Central memory CD8-positive, alpha-beta T cell (primary cell): ENCODE measurements around the gene CCDC24.

Source experiments
- ATAC-seq: fragments of 150-1000 bp; cut with Tn5 transposase; replicated peaks from 2 replicates; pipeline ENCODE4 v1.10.0; 2022; ENCODE audit warnings: mild to moderate bottlenecking, moderate FRiP score, moderate number of reproducible peaks; ENCODE audit not compliant: poor library complexity, severe bottlenecking; ENCODE audit errors: extremely low read depth
- DNase-seq, 2 donors: peaks; one replicate each; pipeline ENCODE4 v3.0.0; 2021; ENCODE audit warnings: low spot score in 2 of 2
- H3K27ac Mint-ChIP-seq: one replicate; pipeline ENCODE4 v1.8.0; 2022; ENCODE audit warnings: low read depth, mild to moderate bottlenecking, moderate library complexity, mixed read lengths
- H3K27me3 Mint-ChIP-seq: one replicate; pipeline ENCODE4 v1.8.0; 2022; ENCODE audit warnings: mixed read lengths
- H3K36me3 Mint-ChIP-seq: one replicate; pipeline ENCODE4 v1.8.0; 2022; ENCODE audit warnings: mild to moderate bottlenecking, moderate library complexity, mixed read lengths; ENCODE audit not compliant: insufficient read depth
- H3K4me1 Mint-ChIP-seq: one replicate; pipeline ENCODE4 v1.8.0; 2022; ENCODE audit warnings: mixed read lengths
- H3K4me3 Mint-ChIP-seq: one replicate; pipeline ENCODE4 v1.8.0; 2022; ENCODE audit warnings: mild to moderate bottlenecking, moderate library complexity, mixed read lengths
- H3K9me3 Mint-ChIP-seq: one replicate; pipeline ENCODE4 v1.8.0; 2022; ENCODE audit warnings: mixed read lengths

Gene CCDC24

DNA sequence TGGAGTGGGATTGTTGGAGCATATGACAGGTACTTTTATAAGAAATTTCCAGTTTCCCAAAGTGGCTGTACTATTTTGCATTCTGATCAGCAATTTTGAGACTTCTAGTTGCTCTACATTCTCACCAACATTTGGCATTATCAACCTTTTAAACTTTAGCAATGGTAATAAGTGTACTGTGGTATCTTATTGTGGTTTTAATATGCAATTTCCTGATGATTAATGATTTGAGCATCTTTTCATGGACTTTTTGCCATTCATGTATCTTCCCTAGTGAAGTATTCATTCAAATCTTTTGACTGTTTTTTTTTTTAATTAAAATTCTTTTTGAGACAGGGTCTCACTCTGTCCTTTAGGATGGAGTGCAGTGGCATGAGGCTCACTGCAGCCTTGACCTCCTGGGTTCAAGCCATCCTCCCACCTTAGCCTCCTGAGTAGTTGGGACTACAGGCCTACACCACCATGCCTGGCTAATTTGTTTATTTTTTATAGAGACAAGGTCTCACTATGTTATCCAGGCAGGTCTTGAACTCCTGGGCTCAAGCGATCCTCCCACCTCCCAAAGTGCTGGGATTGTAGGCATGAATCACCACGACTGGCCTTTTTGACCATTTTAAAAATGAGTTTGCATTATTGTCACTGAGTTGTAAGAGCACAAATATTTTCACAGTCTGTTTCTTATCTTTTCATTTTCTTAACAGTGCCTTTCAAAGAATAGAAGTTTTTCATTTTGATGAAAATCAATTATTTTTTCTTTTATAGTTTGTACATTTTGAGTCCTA is 47.7 kb downstream of the CCDC24 start:
- Mint-ChIP-seq H3K4me3 (no peak overlapping the region), H3K4me1 (peaks cover 5% of the 10 kb centered on the region), H3K36me3 (no peaks in the 10 kb centered on the region), H3K27me3 (peaks cover 12% of the 10 kb centered on the region), H3K9me3 (no peaks in the 10 kb centered on the region), H3K27ac (no peak overlapping the region)
- ATAC-seq: no peak
- DNase-seq: no peak

DNA sequence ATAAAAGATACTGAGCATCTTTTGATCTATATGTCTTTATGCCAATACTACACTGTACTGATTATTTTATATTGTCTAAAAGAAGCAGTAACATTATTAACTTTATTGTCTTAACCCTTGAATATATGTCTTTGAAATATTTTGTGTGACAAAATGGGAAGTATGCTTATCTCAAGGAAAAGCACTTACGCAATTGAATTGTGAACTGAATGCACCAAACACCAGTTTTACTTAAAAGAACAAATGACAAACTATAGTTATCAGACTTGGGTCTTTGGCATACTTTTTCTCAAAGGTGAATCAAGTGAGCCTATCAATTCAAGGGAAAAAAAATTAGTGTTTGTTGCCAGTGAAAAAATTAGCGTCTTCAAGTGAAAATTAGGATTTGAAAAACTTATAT is 49.0 kb downstream of the CCDC24 start:
- Mint-ChIP-seq H3K4me3 (no peak overlapping the region), H3K27ac (no peak overlapping the region), H3K9me3 (no peaks in the 10 kb centered on the region), H3K27me3 (peaks cover 16% of the 10 kb centered on the region), H3K36me3 (no peaks in the 10 kb centered on the region), H3K4me1 (peaks cover 5% of the 10 kb centered on the region)
- ATAC-seq: no peak
- no peak for DNase-seq

DNA sequence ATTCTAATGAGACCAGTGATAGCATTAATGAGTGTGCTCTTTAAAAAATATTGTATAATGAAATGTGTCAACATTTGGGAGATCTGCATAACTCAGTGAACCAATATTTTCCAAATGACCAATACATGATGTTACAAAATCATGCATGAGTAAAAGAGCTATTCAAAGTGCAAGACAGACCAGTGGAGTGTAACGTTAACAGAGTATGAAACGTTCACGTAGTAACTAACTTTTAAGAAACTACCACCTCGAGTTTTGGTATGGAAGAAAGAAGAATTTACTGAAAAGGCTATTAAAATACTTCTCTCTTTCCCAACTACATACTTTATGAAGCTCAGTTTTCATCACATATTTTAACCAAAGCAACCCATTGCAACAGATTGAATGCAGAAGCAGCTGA is 49.4 kb downstream of the CCDC24 start:
- no peaks in the 10 kb centered on the region for H3K9me3 Mint-ChIP-seq
- no peak overlapping the region for H3K27ac Mint-ChIP-seq
- H3K27me3 Mint-ChIP-seq: peaks cover 16% of the 10 kb centered on the region
- H3K4me3 Mint-ChIP-seq: no peak overlapping the region
- H3K4me1 Mint-ChIP-seq: peaks cover 5% of the 10 kb centered on the region
- ATAC-seq (no peak), DNase-seq (no peak)
- H3K36me3 Mint-ChIP-seq: no peaks in the 10 kb centered on the region

DNA sequence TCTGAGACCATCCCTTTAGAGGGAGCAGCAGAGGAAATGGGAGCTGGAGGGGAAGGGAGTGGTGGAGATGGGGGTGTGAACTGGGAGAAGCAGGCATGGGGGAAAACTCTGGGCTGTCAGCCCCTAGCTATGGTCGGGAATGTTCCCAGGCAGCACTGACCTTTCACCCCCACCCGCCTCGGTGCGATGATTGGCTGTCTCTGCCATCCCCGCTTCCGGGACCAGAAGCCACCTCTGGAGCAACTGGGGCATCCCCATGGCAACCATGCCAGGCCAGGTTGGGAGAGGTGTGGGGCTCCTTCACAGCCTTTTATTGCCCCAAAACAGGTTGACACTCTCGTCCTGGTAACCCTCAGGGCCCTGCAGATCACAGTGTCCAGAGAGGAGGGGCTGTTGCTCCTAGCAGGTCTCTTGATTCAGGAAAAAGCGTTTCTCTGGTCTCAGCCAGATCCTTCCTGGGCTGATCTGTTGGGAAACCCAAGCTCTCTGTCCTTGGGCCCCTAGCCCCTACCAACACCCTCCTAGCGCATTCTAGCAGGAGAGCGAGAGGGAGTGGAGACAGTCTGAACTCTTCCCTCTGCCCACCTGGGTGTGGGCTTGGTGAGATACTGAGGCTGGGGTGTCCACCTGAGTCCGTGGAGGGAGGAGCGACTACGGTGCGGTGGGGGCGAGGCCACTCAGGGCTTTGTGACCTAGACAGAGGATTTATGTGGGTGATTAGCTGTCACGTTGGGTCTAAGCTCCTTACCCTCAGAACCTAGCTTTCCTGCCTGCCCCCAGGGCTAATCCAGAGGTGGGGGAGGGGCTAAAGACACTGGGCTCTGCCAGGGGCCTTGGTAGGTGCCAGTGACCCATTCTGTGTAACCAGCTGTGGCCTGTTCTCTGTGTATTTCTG is 52.0 kb downstream of the CCDC24 start:
- no peak overlapping the region for H3K27ac Mint-ChIP-seq

DNA sequence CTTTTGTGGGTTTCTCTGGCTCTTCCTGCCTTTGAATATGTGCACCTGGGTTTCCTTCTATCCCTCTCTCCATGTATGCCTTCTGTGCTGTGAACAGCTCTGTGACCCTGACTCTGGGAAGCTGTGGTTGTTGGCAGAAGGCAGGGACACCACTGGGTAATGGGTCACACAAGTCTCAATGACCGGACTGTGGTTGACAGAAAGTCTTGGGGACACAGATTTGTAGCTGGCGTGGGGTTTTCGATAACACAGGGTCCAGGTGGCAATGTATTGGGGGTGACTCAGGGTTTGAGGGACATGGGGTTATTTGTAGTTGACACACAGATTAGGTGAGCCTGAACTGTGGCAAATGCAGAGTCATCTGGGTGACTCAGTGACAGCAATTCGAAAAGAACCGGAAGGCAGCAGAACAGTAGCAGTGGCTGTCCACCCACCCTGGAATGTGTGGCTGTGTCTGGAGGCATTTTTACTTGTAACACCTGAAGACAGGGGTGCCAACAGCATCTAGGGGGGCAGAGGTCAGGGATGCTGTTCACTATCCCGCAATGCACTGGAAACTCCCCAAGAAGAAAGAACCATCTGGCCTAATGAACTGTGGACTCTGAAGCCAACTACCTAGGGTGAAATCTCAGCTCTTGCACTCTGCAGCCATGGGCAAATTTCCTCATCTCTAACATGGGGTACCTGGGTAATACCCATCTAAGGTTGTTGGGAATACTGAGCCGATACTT is 52.8 kb downstream of the CCDC24 start:
- Mint-ChIP-seq H3K27me3 (peaks cover 35% of the 10 kb centered on the region), H3K9me3 (no peaks in the 10 kb centered on the region), H3K36me3 (no peaks in the 10 kb centered on the region), H3K27ac (no peak overlapping the region), H3K4me1 (peaks cover 8% of the 10 kb centered on the region), H3K4me3 (no peak overlapping the region)
- no peak for ATAC-seq
- DNase-seq: no peak

More for the DNA sequence above, 52.0 kb downstream of the CCDC24 start:
- Mint-ChIP-seq H3K27me3 (peaks cover 29% of the 10 kb centered on the region), H3K36me3 (no peaks in the 10 kb centered on the region), H3K9me3 (no peaks in the 10 kb centered on the region), H3K4me3 (no peak overlapping the region), H3K4me1 (peaks cover 8% of the 10 kb centered on the region)
- DNase-seq (no peak), ATAC-seq (no peak)

GRCh38 chr1:44045064-44045463 is 53.7 kb downstream of the CCDC24 start:
- Mint-ChIP-seq H3K36me3 (no peaks in the 10 kb centered on the region), H3K27ac (no peak overlapping the region), H3K4me1 (peaks cover 8% of the 10 kb centered on the region), H3K4me3 (no peak overlapping the region), H3K9me3 (no peaks in the 10 kb centered on the region), H3K27me3 (peaks cover 36% of the 10 kb centered on the region)
- no peak for DNase-seq
- no peak for ATAC-seq
